ENCODE data around the gene GPBAR1.

The GPBAR1 gene

DNA sequence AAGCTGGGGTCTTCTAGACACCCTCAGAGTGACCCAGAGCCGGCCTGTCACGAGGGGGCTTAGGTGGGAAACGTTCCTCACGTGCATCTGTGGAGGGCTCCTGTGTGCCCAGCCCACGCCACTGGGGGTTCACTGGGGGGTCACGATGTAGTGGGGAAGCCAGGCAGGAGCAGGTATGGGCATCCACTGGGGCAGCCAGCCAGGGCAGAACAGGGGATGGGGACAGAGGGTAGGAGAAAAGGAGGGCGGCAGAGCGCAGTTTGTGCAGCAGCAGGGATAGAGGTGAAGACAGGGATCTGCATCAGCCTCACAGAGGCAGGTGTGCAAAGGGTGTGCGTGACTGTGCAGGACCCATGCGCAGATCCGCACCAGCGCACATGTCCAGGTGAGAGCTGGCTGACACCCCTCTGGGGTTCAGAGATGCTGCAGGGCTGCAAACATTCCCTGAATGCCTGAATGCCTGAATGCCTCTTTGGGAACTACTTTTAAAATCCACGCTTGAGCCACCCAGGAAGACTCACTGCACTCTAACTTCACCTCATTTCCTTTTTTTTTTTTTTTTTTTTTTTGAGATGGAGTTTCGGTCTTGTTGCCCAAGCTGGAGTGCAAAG, 19.6 kb downstream of the GPBAR1 start:
- FAIRE-seq (no peak), DNase-seq (ENCODE audit: insufficient read length, low spot score) (no peak)
- TF ChIP-seq, protein P1, sequence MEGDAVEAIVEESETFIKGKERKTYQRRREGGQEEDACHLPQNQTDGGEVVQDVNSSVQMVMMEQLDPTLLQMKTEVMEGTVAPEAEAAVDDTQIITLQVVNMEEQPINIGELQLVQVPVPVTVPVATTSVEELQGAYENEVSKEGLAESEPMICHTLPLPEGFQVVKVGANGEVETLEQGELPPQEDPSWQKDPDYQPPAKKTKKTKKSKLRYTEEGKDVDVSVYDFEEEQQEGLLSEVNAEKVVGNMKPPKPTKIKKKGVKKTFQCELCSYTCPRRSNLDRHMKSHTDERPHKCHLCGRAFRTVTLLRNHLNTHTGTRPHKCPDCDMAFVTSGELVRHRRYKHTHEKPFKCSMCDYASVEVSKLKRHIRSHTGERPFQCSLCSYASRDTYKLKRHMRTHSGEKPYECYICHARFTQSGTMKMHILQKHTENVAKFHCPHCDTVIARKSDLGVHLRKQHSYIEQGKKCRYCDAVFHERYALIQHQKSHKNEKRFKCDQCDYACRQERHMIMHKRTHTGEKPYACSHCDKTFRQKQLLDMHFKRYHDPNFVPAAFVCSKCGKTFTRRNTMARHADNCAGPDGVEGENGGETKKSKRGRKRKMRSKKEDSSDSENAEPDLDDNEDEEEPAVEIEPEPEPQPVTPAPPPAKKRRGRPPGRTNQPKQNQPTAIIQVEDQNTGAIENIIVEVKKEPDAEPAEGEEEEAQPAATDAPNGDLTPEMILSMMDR (IDR thresholded peaks at IDR 0.05; ENCODE audit: insufficient read depth, missing control alignments), result no peak

DNA sequence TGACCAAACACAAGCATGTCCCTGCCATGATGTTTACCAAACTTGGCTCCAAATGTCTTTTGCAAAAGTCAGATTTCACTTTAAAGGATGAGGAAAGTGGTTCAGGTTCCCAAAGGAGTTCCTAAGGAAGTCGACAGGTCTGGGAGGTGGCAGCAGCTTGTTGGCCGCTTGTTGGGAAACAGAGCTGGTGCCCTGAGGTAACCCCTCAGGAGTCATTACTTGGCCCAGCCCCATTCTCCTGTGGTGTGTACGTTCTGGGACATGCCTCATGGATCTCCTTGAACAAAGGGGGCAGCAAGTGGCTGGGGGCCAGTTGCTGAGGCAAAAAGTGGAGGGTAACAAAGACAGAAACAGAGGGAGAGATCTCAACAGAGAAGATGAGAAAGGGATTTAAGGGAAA, 20.6 kb downstream of the GPBAR1 start:
- DNase-seq (ENCODE audit: insufficient read length, low spot score) (no peak), FAIRE-seq (no peak)
- TF ChIP-seq, protein P1 (IDR thresholded peaks at IDR 0.05; ENCODE audit: insufficient read depth, missing control alignments), result no peak

DNA sequence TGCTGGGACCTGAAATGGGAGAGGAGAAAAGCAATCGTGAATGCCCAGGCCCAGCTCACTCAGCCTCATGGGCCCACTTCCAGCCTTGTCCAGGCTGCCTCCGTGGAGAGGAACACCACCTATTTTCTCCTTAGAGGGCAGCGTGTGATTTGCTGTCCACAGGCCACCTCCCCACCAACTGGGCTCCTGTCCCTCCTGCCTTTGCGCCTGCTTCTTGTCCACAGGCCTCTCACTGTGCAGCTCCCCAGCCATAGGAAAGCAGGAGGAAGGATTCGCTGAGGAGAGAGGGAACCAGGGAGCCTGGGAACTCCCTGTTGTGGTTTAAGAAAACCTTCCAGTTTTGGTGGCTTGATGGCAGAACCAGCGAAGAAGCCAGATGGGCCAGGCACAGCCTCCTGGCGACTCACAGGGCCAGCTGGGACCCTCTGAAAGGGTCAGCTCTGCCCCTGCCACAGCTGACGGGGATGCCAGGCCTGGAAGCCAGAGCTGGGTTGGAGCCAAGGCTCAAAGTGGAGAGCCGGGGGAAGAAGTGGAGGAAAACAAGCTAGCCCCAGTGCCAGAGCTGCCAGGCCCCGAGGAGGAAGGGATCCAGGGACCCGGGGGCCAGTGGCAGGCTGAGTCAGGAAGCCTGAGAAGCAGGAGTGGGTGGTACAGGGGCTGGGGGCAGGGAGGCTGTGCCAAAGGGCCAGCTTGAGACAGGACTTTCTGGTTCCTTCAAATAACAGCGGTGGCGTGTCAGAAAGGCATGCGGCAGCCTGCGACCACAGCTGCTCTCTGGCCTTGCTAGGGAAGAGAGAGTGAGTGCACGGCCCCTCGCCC, 21.6 kb downstream of the GPBAR1 start:
- TF ChIP-seq, protein P1 (IDR thresholded peaks at IDR 0.05; ENCODE audit: insufficient read depth, missing control alignments), result no peak
- FAIRE-seq, result no peak
- no peak for DNase-seq (ENCODE audit: insufficient read length, low spot score)

DNA sequence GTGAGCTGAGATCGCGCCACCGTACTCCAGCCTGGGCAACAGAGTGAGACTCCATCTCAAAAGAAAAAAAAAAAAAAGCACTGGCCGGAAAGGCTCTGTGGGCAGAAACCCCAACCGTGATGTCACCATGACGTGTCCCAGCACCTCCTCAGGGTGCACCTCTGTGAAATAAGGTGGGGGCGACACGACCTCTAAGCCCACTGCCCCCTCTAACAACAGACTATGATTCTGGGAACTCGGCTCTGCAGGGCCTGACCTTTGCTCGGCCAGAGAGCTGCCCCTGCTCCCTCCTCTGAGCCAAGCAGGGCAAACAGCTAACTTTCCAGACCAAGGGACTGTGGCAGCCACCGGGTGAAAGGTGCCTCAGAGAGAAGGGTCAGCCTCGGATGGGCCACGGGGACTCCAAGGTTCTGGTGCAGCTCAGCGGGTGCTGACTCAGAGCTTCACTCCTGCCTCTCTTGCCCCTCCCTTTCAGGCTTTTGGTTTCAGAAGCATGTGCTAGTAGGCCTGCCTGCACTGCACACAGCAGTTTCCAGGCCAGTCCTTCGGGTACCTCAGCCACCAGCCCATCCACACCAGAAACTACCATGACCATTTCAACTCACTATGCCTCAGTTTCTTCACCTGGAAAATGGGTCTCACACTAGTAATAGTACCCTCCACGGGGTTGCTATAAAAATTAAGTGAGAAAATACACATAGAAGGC, 23.4 kb downstream of the GPBAR1 start:
- no peak for FAIRE-seq
- TF ChIP-seq, protein P1 (IDR thresholded peaks at IDR 0.05; ENCODE audit: insufficient read depth, missing control alignments), result no peak
- no peak for DNase-seq (ENCODE audit: insufficient read length, low spot score)

DNA sequence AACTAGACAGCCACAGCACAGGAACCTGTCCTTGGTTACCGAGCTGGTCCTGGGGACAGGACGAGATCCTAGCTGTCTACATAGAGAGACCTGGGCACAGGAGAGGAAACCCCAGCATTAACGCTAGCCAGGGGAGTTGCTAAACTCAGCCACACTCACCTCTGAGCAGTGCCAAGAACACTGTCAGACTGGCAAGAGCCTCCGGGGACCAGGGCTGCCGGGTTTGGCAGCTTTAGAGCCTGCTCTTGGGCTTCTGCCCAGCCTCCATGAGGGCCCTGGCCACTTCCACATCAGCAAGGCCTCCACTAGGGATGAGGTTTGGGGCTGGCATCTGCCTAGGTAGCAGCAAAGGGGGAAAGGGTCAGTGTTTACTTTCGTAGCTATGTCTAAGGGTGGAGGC, 24.8 kb downstream of the GPBAR1 start:
- no peak for FAIRE-seq
- DNase-seq (ENCODE audit: insufficient read length, low spot score), result peak; percentile 14
- TF ChIP-seq, protein P1 (IDR thresholded peaks at IDR 0.05; ENCODE audit: insufficient read depth, missing control alignments), result no peak

DNA sequence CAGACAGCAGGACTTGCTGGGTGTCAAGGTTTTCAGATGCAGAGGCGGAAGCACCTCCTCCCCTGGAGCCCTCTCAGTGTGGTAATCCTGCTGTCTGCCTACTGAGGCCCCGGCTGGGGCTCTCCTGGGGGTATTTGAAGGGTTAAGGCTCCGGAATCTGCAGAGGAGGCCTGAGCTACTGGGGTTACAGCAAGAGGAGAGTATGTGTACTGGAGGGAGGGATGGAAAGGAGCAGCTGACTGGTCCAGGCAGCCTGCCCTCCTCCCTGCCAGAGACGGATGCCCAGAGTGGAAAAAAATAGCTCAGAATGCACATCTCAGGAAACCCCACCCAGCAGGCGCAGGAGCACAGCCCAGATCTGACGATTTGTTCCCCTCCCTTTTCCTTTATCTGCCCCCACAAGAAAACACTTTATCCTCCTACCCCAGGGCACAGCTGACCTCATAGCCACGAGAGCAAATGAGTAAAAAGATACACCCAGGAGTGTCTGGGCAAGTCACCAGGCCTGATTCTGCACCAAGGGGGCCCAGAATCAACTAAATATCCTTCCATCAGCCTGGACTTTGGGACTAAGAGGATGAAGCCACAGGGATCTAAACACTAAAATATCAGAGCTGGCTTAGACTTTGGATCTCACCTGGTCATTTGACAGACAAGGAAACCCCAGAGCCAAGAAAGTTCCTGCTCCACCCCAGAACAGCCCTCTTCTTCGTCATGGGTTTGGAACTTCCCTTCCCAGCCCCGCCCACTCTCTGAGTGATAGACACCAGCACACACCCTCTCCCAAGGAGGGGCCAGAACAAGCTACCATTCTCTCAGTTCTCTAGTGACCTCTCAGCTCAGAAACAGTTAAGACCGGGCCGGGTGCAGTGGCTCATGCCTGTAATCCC, 26.0 kb downstream of the GPBAR1 start:
- DNase-seq (ENCODE audit: insufficient read length, low spot score) (peak; percentile 45), FAIRE-seq (no peak)
- TF ChIP-seq, protein P1 (IDR thresholded peaks at IDR 0.05; ENCODE audit: insufficient read depth, missing control alignments), result no peak
